Natural killer cell (primary cell): ENCODE results near the gene DOCK1. TPM values are rescaled to one million over a fixed set of nuclear protein-coding genes. Genes with fewer than 3 reads are reported as not detected.

ENCODE experiments used
- ATAC-seq, 3 donors: fragments of 150-1000 bp in 2 of 3; fragments of 200-7000 bp in 1 of 3; cut with Tn5 transposase; 1 replicate in 1 of 3; 2 replicates in 2 of 3; pipeline ENCODE4 v1.10.0; 2021; ENCODE audit warnings: mild to moderate bottlenecking in 2 of 3, moderate library complexity in 2 of 3
- DNase-seq, 2 donors: peaks; one replicate each; pipeline versions ENCODE4 v3.0.0 to v3.0.0-alpha.2; 2013 to 2021; ENCODE audit warnings: mixed read lengths in 1 of 2
- H3K27ac ChIP-seq: one replicate; pipeline ENCODE4 v1.5.1; 2013; ENCODE audit warnings: mild to moderate bottlenecking, low read length
- H3K27me3 ChIP-seq: one replicate; pipeline ENCODE4 v1.6.1; 2013; ENCODE audit warnings: low read length; ENCODE audit not compliant: control insufficient read depth, insufficient read depth
- H3K36me3 ChIP-seq: one replicate; pipeline ENCODE4 v1.6.1; 2013; ENCODE audit warnings: low read length; ENCODE audit not compliant: control insufficient read depth, insufficient read depth
- H3K4me1 ChIP-seq: one replicate; pipeline ENCODE4 v1.6.1; 2013; ENCODE audit warnings: low read length; ENCODE audit not compliant: control insufficient read depth, insufficient read depth
- H3K4me3 ChIP-seq: one replicate; pipeline ENCODE4 v1.5.1; 2013; ENCODE audit warnings: low read length
- H3K9me3 ChIP-seq: one replicate; pipeline ENCODE4 v1.6.1; 2013; ENCODE audit warnings: low read length; ENCODE audit not compliant: control insufficient read depth, insufficient read depth
- H3K27ac Mint-ChIP-seq, 2 donors: one replicate each; pipeline ENCODE4 v1.8.0; 2022; ENCODE audit warnings: mild to moderate bottlenecking in 2 of 2, mixed read lengths in 2 of 2, moderate library complexity in 1 of 2
- H3K27me3 Mint-ChIP-seq, 2 donors: one replicate each; pipeline ENCODE4 v1.8.0; 2022; ENCODE audit warnings: low read depth in 2 of 2, mixed read lengths in 2 of 2
- H3K36me3 Mint-ChIP-seq: one replicate; pipeline ENCODE4 v1.8.0; 2022; ENCODE audit warnings: mixed read lengths
- H3K4me1 Mint-ChIP-seq, 2 donors: one replicate each; pipeline ENCODE4 v1.8.0; 2022; ENCODE audit warnings: mixed read lengths in 2 of 2
- H3K4me3 Mint-ChIP-seq: one replicate; pipeline ENCODE4 v1.8.0; 2022; ENCODE audit warnings: mild to moderate bottlenecking, moderate library complexity, mixed read lengths
- H3K9me3 Mint-ChIP-seq, 2 donors: one replicate each; pipeline ENCODE4 v1.8.0; 2022; ENCODE audit warnings: mixed read lengths in 2 of 2
- WGBS: methylation state at CpG from one replicate; pipeline ENCODE4 v1.1.7; 2013; ENCODE audit warnings: missing lambda C conversion rate; ENCODE audit not compliant: insufficient coverage; 5-methylcytosine and 5-hydroxymethylcytosine counted together
- intact Hi-C: fragments of 100-400 bp; cut with micrococcal nuclease; formaldehyde crosslinking; loops from one replicate; pipeline ENCODE4 v1.14.2; 2022
- total RNA-seq, 4 donors: library from RNA; stranded (reverse); fragments of 120-200 nt in 1 of 4; gene quantifications; one replicate each; pipeline versions ENCODE4 v1.2.3 to v1.2.4, GENCODE V29; 2013 to 2022
- TF ChIP-seq, protein P1 (sequence below): fragments of 200-600 bp; IDR thresholded peaks from one replicate; pipeline ENCODE4 v1.8.0; 2022; ENCODE audit warnings: antibody characterized with exemption

The DOCK1 gene
- total RNA-seq, 3 donors from 2014 or later (not counting 1 experiment from before 2014, with no cell fraction given), result 0.07 to 0.12 (median 0.08) TPM

DNA sequence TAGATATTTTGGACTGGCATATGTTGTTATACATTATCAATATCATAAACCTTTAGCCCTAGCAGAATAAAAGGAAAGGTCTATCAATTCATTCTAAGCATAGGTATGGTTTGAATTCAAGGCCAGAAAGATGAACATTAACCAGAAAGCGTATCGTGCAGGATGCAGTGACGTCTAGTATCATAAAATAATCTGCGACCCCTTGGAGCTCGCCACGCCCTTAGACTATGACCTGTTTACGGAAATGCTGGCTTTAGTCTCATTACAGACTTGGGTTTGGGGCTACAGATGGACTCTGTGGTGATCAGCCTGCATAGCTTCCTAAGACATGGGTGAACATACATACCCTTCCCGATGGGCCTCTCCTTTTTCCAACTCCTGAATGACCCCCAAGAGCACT is 269.6 kb downstream of the DOCK1 start:
- H3K27me3 Mint-ChIP-seq, result peaks cover 2 to 8% of the 10 kb centered on the region in 2 donors
- no peaks in the 10 kb centered on the region for H3K4me1 ChIP-seq
- TF ChIP-seq, protein P1, sequence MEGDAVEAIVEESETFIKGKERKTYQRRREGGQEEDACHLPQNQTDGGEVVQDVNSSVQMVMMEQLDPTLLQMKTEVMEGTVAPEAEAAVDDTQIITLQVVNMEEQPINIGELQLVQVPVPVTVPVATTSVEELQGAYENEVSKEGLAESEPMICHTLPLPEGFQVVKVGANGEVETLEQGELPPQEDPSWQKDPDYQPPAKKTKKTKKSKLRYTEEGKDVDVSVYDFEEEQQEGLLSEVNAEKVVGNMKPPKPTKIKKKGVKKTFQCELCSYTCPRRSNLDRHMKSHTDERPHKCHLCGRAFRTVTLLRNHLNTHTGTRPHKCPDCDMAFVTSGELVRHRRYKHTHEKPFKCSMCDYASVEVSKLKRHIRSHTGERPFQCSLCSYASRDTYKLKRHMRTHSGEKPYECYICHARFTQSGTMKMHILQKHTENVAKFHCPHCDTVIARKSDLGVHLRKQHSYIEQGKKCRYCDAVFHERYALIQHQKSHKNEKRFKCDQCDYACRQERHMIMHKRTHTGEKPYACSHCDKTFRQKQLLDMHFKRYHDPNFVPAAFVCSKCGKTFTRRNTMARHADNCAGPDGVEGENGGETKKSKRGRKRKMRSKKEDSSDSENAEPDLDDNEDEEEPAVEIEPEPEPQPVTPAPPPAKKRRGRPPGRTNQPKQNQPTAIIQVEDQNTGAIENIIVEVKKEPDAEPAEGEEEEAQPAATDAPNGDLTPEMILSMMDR, result no peak
- no peaks in the 10 kb centered on the region for H3K36me3 Mint-ChIP-seq
- H3K27me3 ChIP-seq, result no peaks in the 10 kb centered on the region
- intact Hi-C loops, result no loop called here
- H3K9me3 ChIP-seq, result no peaks in the 10 kb centered on the region
- no peaks in the 10 kb centered on the region for H3K9me3 Mint-ChIP-seq
- WGBS, result 95% methylated on average over 8 of the region's 8 CpGs
- H3K4me3 Mint-ChIP-seq, result no peak overlapping the region
- no peak overlapping the region for H3K27ac Mint-ChIP-seq
- no peak overlapping the region for H3K27ac ChIP-seq
- H3K4me3 ChIP-seq, result no peak overlapping the region
- ATAC-seq, result no peak
- H3K36me3 ChIP-seq, result no peaks in the 10 kb centered on the region
- H3K4me1 Mint-ChIP-seq, result no peaks in the 10 kb centered on the region
- no peak for DNase-seq

DNA sequence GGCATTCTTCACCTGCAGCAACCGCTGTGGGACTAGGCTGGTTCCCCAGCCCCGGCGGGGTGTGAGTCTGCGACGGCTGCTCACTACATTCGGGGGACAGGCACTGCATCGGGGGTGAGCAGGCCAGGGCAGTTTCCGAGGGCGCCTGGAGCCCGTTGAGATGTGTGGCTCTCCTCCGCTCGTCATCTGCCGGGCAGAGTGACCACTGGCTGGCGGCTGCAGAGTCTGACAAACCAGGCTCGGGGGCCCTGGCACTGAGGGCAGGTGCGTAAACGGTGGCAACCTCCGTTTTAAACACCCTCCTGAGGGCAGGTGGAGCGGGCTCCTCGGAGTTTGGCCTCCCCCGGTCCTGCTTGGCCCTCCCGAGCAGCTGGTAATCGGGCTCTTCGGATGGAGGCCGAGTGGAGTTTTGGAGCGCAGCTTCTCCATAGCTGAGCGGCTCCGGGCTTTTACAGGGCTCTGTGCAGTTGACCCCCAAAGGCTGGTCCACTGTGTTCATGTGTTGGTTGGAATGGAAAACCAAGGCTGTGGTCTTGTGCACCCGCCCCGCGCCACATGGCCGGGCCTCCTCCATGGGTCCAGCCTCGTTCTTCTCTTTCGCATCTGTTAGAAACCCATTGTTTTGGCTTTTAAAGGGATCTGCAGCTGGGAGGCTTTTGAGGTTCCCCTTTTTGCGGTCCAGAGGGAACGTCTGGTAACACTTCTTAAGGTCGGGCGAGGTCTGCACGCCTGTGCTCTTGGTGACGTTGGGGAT is 270.3 kb downstream of the DOCK1 start:
- H3K27me3 Mint-ChIP-seq, result peaks cover 2 to 8% of the 10 kb centered on the region in 2 donors
- H3K9me3 ChIP-seq, result no peaks in the 10 kb centered on the region
- H3K27me3 ChIP-seq, result no peaks in the 10 kb centered on the region
- no peak overlapping the region for H3K4me3 Mint-ChIP-seq
- 91% methylated on average over 40 of the region's 40 CpGs for WGBS
- no peak for ATAC-seq
- H3K27ac Mint-ChIP-seq, result no peak overlapping the region
- no peak for DNase-seq
- TF ChIP-seq, protein P1, result no peak
- H3K27ac ChIP-seq, result no peak overlapping the region
- H3K36me3 Mint-ChIP-seq, result no peaks in the 10 kb centered on the region
- H3K4me3 ChIP-seq, result no peak overlapping the region
- no peaks in the 10 kb centered on the region for H3K36me3 ChIP-seq
- H3K4me1 Mint-ChIP-seq, result no peaks in the 10 kb centered on the region
- intact Hi-C loops, result no loop called here
- H3K9me3 Mint-ChIP-seq, result no peaks in the 10 kb centered on the region
- no peaks in the 10 kb centered on the region for H3K4me1 ChIP-seq

DNA sequence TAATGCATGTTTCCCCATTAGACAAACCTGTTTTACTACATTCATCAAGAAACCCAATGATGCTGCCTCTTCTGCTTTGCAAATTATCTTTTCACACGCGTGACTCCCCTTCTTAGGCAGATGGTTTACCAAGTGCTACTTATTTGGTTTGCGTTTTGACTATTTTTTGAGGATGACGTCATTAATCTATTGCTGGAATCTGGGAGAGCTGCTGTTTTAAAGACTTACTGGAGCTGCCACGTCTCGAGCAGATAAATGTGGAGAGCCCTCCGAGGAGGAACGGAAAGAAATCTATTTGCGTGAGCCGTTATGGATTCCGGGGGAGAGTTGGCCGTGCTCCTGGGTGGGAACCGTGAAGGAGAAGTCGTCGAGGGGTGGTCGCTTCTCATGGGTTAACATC is 271.4 kb downstream of the DOCK1 start:
- TF ChIP-seq, protein P1, result no peak
- no peak overlapping the region for H3K27ac ChIP-seq
- no peaks in the 10 kb centered on the region for H3K36me3 ChIP-seq
- no peaks in the 10 kb centered on the region for H3K4me1 Mint-ChIP-seq
- no peaks in the 10 kb centered on the region for H3K36me3 Mint-ChIP-seq
- no peak for ATAC-seq
- H3K4me3 Mint-ChIP-seq, result no peak overlapping the region
- H3K27me3 ChIP-seq, result no peaks in the 10 kb centered on the region
- DNase-seq, result no peak
- intact Hi-C loops, result no loop called here
- WGBS, result 90% methylated on average over 16 of the region's 16 CpGs
- peaks cover 5 to 8% of the 10 kb centered on the region in 2 donors for H3K27me3 Mint-ChIP-seq
- H3K9me3 ChIP-seq, result no peaks in the 10 kb centered on the region
- no peaks in the 10 kb centered on the region for H3K4me1 ChIP-seq
- H3K4me3 ChIP-seq, result no peak overlapping the region
- H3K27ac Mint-ChIP-seq, result no peak overlapping the region
- H3K9me3 Mint-ChIP-seq, result no peaks in the 10 kb centered on the region
